Measurements from ENCODE around the gene DYNLT2.

Gene DYNLT2

GRCh38 chr6:169738204-169738975 is 13.0 kb downstream of the DYNLT2 start:
- no peak for DNase-seq (ENCODE audit: low spot score)

DNA sequence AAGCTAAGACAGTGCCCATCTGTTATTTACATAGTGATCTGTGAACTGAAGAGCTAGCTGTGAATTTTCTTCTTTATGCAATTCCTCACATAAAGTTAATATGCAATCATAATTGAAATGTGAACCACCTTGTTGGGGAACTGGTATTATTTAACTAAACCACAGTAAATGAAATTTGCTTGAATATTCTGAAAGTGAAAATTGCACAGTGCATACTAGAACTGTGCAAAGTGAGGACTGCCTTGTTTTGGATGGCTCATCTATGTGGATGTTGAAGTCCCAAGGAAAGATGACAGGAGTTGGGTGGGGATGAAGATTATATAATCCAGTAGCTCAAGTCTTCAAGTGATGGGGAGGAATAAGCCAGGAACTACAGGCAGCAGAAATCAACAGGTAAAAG is 21.4 kb downstream of the DYNLT2 start:
- no peak for DNase-seq (ENCODE audit: low spot score)

GRCh38 chr6:169726963-169727362 is 24.4 kb downstream of the DYNLT2 start:
- DNase-seq (ENCODE audit: low spot score) = no peak

DNA sequence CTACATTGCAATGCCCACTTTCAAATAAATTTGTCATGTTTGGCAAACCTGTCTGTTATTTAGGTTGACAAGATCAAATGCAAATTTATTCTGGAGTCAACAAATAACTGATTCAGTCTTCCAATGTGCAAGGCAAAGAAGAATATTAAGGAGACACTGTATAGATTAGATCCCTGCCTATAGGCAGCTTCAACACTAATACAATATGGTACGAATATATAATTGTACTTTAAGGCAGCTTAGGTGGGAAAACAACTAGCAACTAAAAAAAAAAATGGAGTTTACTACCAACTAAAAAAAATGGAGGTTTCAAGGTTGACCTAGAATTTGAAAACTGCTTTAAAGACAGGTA is 25.3 kb downstream of the DYNLT2 start:
- DNase-seq (ENCODE audit: low spot score) = no peak

GRCh38 chr6:169725125-169726048 is 26.0 kb downstream of the DYNLT2 start:
- DNase-seq (ENCODE audit: low spot score) = peak; percentile 76

GRCh38 chr6:169724494-169725124 is 26.8 kb downstream of the DYNLT2 start, which contains the start of gene PHF10:
PHF10 (minus strand) TSS chr6:169724500; CDS start chr6:169723931, 569 bp downstream.
- DNase-seq (ENCODE audit: low spot score) = peak; percentile 76

DNA sequence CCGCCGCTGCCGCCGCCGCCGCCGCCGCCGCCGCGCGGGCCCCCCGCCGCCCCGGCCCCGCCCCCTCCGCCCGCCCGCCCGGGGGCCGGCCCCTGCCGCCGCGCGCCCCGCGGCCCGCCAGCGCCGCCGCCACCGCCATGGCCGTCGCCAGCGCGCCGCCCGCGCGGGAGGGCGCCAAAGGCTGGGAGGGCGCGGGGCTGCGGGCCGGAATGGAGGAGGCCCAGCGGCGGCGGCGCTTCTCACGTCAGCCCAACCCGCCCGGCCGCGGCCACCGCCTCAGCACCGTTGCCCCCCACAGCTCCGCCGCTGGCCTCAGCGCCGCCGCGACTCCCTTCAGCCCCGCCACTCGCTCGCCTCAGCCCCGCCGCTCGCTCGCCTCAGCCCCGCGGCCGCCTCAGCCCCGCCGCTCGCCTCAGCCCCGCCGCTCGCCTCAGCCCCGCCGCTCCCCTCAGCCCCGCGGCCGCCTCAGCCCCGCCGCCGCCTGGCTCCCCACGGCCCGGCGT is 27.3 kb downstream of the DYNLT2 start:
- DNase-seq (ENCODE audit: low spot score) = peak; percentile 39

DNA sequence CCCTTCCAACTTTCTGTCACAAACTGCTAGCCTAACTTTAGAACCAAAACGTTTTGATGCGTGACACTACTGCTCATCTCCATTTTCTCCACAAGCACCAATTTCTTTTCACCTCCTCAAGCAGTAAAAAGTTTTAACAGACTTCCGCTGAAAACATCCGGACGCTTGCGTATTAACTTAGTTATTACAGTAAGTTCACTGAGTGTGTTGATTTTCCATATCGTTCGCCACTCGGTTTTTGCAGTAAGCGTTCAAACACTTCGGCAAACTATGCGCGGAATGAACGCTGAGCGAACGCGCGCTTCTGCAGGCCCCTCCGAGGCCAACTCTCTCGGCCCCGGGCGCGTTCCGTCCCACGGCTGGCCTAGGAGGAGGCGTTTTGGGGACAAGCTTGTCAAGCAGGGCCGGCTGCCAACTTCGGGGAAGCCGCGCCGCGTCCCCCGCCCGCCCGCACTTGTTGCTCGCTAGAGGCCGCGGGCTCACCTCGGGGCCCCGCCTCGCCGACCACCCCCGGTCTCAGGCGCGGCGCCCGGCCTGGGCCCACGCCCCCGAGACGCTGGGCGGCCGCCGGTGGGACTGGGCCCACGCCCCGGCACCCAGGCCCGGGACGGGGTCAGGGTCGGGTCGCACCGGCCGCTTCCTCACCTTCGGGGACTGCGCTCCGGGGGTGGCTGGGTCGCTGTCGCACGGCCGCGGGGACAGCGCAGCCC is 28.0 kb downstream of the DYNLT2 start:
- DNase-seq (ENCODE audit: low spot score) = peak; percentile 37

- DNase-seq (ENCODE audit: low spot score) = peak; percentile 55
Measured at GRCh38 chr6:169722362-169723199, 28.8 kb downstream of the DYNLT2 start.

- no peak for DNase-seq (ENCODE audit: low spot score)
Measured at GRCh38 chr6:169720207-169720855, 31.0 kb downstream of the DYNLT2 start.

DNA sequence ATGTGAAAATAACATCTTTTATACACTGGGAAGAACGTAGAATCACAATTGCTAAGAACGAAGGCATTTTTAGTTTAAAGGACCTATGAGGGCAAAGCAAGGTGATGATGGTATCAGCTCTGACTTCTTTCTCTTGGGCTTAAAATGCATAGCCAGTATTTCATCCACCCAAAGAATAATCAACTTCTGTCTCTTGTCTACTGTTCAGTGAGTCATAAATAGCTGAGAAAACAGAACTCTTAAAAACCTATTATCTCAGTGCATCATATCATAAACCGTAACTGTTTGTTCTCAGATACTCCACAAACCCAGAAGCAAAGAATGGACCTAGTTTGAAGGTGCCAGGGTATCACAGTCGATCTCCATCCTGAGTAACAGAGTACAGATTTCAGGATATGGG is 32.3 kb downstream of the DYNLT2 start:
- no peak for DNase-seq (ENCODE audit: low spot score)

DNA sequence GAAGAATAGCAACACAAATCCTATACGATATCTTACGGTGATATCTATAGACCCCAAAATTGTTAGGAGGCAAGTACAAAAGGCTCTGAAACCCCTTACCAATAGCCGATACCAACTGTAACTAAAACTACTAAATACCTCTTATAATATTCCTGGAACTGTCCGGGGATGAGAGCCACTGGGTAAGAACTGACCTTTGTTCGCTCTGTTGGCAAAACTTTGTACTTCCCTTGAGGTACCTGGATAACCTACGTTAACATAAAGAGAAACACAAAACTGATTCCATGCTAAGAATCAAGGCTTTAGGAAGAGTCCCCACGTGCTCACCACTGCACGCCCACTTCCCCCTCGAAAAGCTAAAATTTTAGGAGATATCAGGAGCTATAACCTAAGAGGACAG is 36.8 kb downstream of the DYNLT2 start:
- DNase-seq (ENCODE audit: low spot score) = no peak

DNA sequence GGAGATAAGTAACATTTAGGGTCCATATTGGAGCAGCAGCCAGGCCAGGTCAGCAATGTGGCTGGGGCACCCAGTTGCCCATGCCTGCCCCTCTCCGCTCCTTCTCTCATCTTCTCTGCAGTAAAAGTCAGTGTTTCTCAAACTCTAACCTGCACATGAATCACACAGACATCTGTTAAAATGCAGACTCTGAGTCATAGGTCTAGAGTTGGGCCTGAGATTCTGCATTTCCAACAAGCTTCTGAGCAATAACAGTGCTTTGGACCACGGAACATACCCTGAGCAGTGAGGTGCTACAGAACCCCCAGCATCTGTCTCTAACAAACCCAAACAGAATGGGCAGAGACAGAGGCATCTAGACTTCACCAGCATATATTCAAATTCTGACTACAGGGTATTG is 37.2 kb downstream of the DYNLT2 start:
- DNase-seq (ENCODE audit: low spot score) = no peak

DNA sequence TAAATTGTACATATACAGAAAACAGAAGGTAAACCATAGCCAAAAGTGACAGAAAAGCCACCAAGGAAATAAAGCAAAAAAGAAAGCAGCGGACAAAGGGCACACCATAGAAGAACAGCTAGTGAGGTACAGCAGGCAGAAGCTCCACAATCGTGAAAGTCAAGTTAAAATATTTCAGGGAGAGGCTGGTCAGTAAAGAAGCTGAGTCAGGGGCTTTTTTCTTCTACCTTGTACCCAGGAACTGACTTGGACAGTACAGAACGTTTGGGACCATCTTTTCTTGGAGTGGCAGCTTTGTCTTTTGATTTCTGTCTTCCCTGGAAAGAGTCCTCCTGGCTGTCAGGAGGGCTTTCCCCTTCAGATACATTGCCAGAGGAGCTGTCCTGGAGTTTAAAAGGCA is 41.4 kb downstream of the DYNLT2 start:
- no peak for DNase-seq (ENCODE audit: low spot score)

DNA sequence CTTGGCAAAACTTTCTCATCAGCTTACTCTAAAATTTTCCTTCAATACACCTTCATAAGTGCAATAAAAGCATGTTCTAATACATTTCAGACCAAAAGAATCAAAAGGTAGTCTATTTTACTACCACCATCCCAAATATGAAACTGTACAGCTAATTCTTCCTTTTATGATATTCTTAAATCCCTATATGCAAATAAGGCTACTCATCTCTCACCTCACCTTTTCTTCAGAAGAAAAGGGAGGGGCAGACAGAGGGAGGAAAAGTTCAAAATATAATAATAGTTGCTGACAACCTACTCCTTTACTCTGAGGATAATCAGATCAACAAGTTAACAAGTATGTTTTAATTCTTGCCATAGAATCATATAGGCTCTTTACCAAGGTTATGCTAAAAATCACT is 42.1 kb downstream of the DYNLT2 start:
- no peak for DNase-seq (ENCODE audit: low spot score)

GRCh38 chr6:169707772-169708171 is 43.6 kb downstream of the DYNLT2 start:
- no peak for DNase-seq (ENCODE audit: low spot score)

DNA sequence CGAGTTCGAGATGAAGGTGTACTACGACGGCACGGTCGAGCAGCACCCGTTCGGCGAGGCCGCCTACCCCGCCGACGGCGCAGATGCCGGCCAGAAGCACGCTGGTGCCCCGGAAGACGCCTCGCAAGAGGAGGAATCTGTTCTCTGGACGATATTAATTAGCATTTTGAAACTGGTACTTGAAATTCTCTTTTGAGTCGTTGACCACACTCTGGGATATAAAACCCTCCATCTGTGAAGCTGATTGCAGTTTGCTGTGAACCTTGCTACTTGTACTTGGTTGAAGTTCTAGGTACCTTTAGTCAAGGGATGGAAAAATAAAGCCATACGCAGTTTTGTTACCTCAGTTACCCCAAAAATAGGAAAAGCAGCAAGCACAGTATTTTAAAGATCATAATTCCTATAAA is 48.5 kb downstream of the DYNLT2 start:
- no peak for DNase-seq (ENCODE audit: low spot score)

DNA sequence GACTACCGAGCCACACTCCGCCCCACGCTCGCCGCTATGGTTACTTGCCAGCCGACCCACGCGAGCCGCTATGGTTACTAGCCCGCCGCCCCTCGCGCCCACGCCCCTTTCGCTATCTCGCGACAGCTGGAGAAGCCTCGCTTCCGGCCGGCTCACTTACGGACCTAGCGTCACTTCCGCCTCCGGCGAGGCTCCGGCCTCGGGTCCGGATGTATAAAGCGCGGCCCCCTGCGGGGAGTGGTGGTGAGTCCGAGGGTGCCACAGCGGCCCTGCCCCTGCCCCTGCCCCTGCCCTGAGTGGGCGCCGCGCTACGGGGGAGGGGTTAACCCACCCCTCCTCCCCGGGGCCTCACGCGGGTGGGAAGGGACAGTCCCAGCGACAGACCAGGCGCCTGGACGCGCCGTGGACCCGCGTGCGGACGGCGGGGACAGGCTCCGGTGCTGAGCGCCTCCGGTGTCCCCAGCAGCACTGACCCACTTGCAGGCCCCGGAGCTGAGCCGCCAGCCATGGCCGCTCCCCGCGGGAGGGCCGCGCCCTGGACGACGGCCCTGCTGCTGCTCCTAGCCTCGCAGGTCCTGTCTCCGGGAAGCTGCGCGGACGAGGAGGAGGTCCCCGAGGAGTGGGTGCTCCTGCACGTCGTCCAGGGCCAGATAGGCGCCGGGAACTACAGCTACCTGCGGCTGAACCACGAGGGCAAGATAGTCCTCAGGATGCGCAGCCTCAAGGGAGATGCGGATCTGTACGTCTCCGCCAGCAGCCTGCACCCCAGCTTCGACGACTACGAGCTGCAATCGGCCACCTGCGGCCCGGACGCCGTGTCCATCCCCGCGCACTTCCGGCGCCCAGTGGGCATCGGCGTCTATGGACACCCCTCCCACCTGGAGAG is 49.2 kb downstream of the DYNLT2 start, which contains the start of the genes C6orf120 and WDR27:
Gene C6orf120 (plus strand): TSS at position 173 of the 886 bp plus-strand sequence. CDS start 334 bp downstream, at position 507.
Gene WDR27 (minus strand): TSS at position 76 of the 886 bp plus-strand sequence. CDS start 13,024 bp downstream, outside the sequence.
- DNase-seq (ENCODE audit: low spot score) = peak; percentile 97

All from HuH-7 (cell line).